ENCODE measurements around the gene TCP10L.

Gene TCP10L

GRCh38 chr21:32566741-32567389, 18.5 kb downstream of the TCP10L start (continued):
- TF ChIP-seq CTCF (tag by site-specific recombination; IDR thresholded peaks at IDR 0.05) (no peak), ZNF18 (tag by site-specific recombination; IDR thresholded peaks at IDR 0.05) (0 out of 2 replicates have a peak, but pooled peaks have one; percentile 20), KLF1 (tag by site-specific recombination; IDR thresholded peaks at IDR 0.05) (no peak), AEBP2 (tag by site-specific recombination; IDR thresholded peaks at IDR 0.05; ENCODE audit: borderline replicate concordance) (no peak; the same call in 1 of the 2 replicates), ZNF426 (tag by site-specific recombination; IDR thresholded peaks at IDR 0.05) (peak; percentile 91), ZNF785 (tag by site-specific recombination; IDR thresholded peaks at IDR 0.05) (no peak), ZNF362 (tag by site-specific recombination; IDR thresholded peaks at IDR 0.05) (no peak), ZNF654 (tag by site-specific recombination; IDR thresholded peaks at IDR 0.05; ENCODE audit: low read depth) (peak; percentile 30; the same call in 1 of the 2 replicates), ZNF629 (tag by site-specific recombination; IDR thresholded peaks at IDR 0.05) (0 out of 2 replicates have a peak, but pooled peaks have one; percentile 52), RBAK (tag by site-specific recombination; IDR thresholded peaks at IDR 0.05) (peak; percentile 58; the same call in 1 of the 2 replicates), ZNF366 (tag by site-specific recombination; conservative IDR thresholded peaks at IDR 0.05) (no peak), REPIN1 (tag by site-specific recombination; IDR thresholded peaks at IDR 0.05; ENCODE audit: low read depth) (no peak), ZNF202 (tag by site-specific recombination; IDR thresholded peaks at IDR 0.05; ENCODE audit: borderline replicate concordance) (0 out of 2 replicates have a peak, but pooled peaks have one; percentile 53), ZBTB20 (tag by site-specific recombination; IDR thresholded peaks at IDR 0.05) (no peak), ZNF510 (tag by site-specific recombination; IDR thresholded peaks at IDR 0.05; ENCODE audit: insufficient replicate concordance) (peak; percentile 88), ZNF560 (tag by site-specific recombination; IDR thresholded peaks at IDR 0.05; ENCODE audit: borderline replicate concordance) (peak; percentile 77; the same call in 1 of the 2 replicates), ZNF558 (tag by site-specific recombination; IDR thresholded peaks at IDR 0.05) (0 out of 2 replicates have a peak, but pooled peaks have one; percentile 34), ZNF529 (tag by site-specific recombination; IDR thresholded peaks at IDR 0.05; ENCODE audit: insufficient replicate concordance) (peak; percentile 69), ZNF792 (tag by site-specific recombination; IDR thresholded peaks at IDR 0.05) (no peak), ZSCAN16 (tag by site-specific recombination; IDR thresholded peaks at IDR 0.05) (no peak), ZNF138 (tag by site-specific recombination; IDR thresholded peaks at IDR 0.05; ENCODE audit: borderline replicate concordance) (no peak), REST (tag by site-specific recombination; IDR thresholded peaks at IDR 0.05) (peak; percentile 42; the same call in 1 of the 2 replicates), ZXDB (tag by site-specific recombination; IDR thresholded peaks at IDR 0.05) (peak; percentile 56; the same call in 1 of the 2 replicates), ZNF280D (tag by site-specific recombination; IDR thresholded peaks at IDR 0.05) (no peak)
